SK-N-SH treated with all-trans-retinoic acid at 6 μM for 48 hours (cell line): ENCODE data around the gene FREY1.

ENCODE experiments used
- ATAC-seq: fragments of 200-7000 bp; cut with Tn5 transposase; 3 replicates; pipeline ENCODE4 v1.9.1; 2020; ENCODE audit warnings: mild to moderate bottlenecking, moderate library complexity
- ARNTL ChIP-seq: fragments of 450-650 bp; formaldehyde crosslinking; IDR thresholded peaks from 2 replicates; pipeline ENCODE4 v1.5.0; 2020; ENCODE audit warnings: low read depth, mild to moderate bottlenecking, moderate library complexity, borderline replicate concordance
- BACH2 ChIP-seq: fragments of 250-450 bp; sonication (Bioruptor Pico); IDR thresholded peaks from 2 replicates; pipeline ENCODE4 v1.9.0; 2021; ENCODE audit warnings: mild to moderate bottlenecking, borderline replicate concordance
- CREB5 ChIP-seq: fragments of 250-450 bp; sonication (Bioruptor Pico); IDR thresholded peaks from 2 replicates; pipeline ENCODE4 v1.5.1; 2020; ENCODE audit warnings: low read depth, mild to moderate bottlenecking, moderate library complexity
- CSDC2 ChIP-seq: fragments of 250-450 bp; sonication (Bioruptor Pico); IDR thresholded peaks from 2 replicates; pipeline ENCODE4 v1.5.0; 2020; ENCODE audit warnings: mild to moderate bottlenecking, moderate library complexity
- ESRRG ChIP-seq: fragments of 250-450 bp; sonication (Bioruptor Pico); IDR thresholded peaks from 2 replicates; pipeline ENCODE4 v1.6.1; 2021; ENCODE audit warnings: mild to moderate bottlenecking
- GLIS3 ChIP-seq: fragments of 250-450 bp; sonication (Bioruptor Pico); IDR thresholded peaks from 2 replicates; pipeline ENCODE4 v1.5.0; 2020; ENCODE audit warnings: mild to moderate bottlenecking, moderate library complexity
- ISL1 ChIP-seq: fragments of 250-450 bp; sonication (Bioruptor Pico); IDR thresholded peaks from 2 replicates; pipeline ENCODE4 v2.1.2; 2022; ENCODE audit warnings: mild to moderate bottlenecking, moderate library complexity
- OSR1 ChIP-seq: fragments of 250-450 bp; sonication (Bioruptor Pico); IDR thresholded peaks from 2 replicates; pipeline ENCODE4 v1.8.0; 2022; ENCODE audit warnings: moderate library complexity, mild to moderate bottlenecking, inconsistent platforms
- PPARA ChIP-seq: fragments of 250-450 bp; sonication (Bioruptor Pico); IDR thresholded peaks from 2 replicates; pipeline ENCODE4 v1.5.0; 2020; ENCODE audit warnings: mild to moderate bottlenecking, borderline replicate concordance
- RARB ChIP-seq: fragments of 250-450 bp; sonication (Bioruptor Pico); IDR thresholded peaks from 2 replicates; pipeline ENCODE4 v1.8.0; 2021; ENCODE audit warnings: mild to moderate bottlenecking, moderate library complexity
- SNAI2 ChIP-seq: fragments of 250-450 bp; sonication (Bioruptor Pico); IDR thresholded peaks from 2 replicates; pipeline ENCODE4 v1.5.0; 2020; ENCODE audit warnings: mild to moderate bottlenecking, moderate library complexity
- TCF4 ChIP-seq: fragments of 250-450 bp; sonication (Bioruptor Pico); IDR thresholded peaks from 2 replicates; pipeline ENCODE4 v1.8.0; 2021; ENCODE audit warnings: mild to moderate bottlenecking, moderate library complexity, borderline replicate concordance
- TOX ChIP-seq: fragments of 250-450 bp; sonication (Bioruptor Pico); IDR thresholded peaks from 2 replicates; pipeline ENCODE4 v1.8.0; 2021; ENCODE audit warnings: mild to moderate bottlenecking, moderate library complexity, borderline replicate concordance
- ZC3H10 ChIP-seq: fragments of 250-450 bp; sonication (Bioruptor Pico); IDR thresholded peaks from 2 replicates; pipeline ENCODE4 v1.5.1; 2021; ENCODE audit warnings: mild to moderate bottlenecking, moderate library complexity
- ZFP30 ChIP-seq: fragments of 450-650 bp; formaldehyde crosslinking; IDR thresholded peaks from 2 replicates; pipeline ENCODE4 v1.5.0; 2022; ENCODE audit warnings: mild to moderate bottlenecking, moderate library complexity
- ZNF565 ChIP-seq: fragments of 450-650 bp; formaldehyde crosslinking; conservative IDR thresholded peaks from 2 replicates; pipeline ENCODE4 v1.5.0; 2020; ENCODE audit warnings: low read depth, mild to moderate bottlenecking, moderate library complexity
- ZNF70 ChIP-seq: fragments of 450-650 bp; formaldehyde crosslinking; IDR thresholded peaks from 2 replicates; pipeline ENCODE4 v1.5.0; 2020; ENCODE audit warnings: mild to moderate bottlenecking, moderate library complexity
- ZNF8 ChIP-seq: fragments of 450-650 bp; formaldehyde crosslinking; IDR thresholded peaks from 2 replicates; pipeline ENCODE4 v1.5.0; 2020; ENCODE audit warnings: mild to moderate bottlenecking, moderate library complexity
- TF ChIP-seq, protein P1 (sequence below): fragments of 250-450 bp; sonication (Bioruptor Pico); IDR thresholded peaks from 2 replicates; pipeline ENCODE4 v1.8.0; 2020; ENCODE audit warnings: mild to moderate bottlenecking, moderate library complexity, borderline replicate concordance
- TF ChIP-seq, protein P2 (sequence below): fragments of 250-450 bp; sonication (Bioruptor Pico); IDR thresholded peaks from 2 replicates; pipeline ENCODE4 v1.8.0; 2021; ENCODE audit warnings: low read depth, mild to moderate bottlenecking, moderate library complexity, borderline replicate concordance
- TF ChIP-seq, protein P3 (sequence below): fragments of 250-450 bp; sonication (Bioruptor Pico); IDR thresholded peaks from 2 replicates; pipeline ENCODE4 v1.5.1; 2021; ENCODE audit warnings: mild to moderate bottlenecking, moderate library complexity

FREY1 gene

GRCh38 chr11:45880772-45881570 lies 26.1 kb downstream of the FREY1 start:
- peak; percentile 70 for ATAC-seq
- TF ChIP-seq CSDC2 (CRISPR knock-in tag): no peak
- TF ChIP-seq PPARA (CRISPR knock-in tag): no peak
- no peak for TF ChIP-seq ZNF565 (CRISPR knock-in tag)
- TF ChIP-seq TCF4 (CRISPR knock-in tag): peak; percentile 69; the same call in 1 of the 2 replicates
- TF ChIP-seq BACH2 (CRISPR knock-in tag): no peak

DNA sequence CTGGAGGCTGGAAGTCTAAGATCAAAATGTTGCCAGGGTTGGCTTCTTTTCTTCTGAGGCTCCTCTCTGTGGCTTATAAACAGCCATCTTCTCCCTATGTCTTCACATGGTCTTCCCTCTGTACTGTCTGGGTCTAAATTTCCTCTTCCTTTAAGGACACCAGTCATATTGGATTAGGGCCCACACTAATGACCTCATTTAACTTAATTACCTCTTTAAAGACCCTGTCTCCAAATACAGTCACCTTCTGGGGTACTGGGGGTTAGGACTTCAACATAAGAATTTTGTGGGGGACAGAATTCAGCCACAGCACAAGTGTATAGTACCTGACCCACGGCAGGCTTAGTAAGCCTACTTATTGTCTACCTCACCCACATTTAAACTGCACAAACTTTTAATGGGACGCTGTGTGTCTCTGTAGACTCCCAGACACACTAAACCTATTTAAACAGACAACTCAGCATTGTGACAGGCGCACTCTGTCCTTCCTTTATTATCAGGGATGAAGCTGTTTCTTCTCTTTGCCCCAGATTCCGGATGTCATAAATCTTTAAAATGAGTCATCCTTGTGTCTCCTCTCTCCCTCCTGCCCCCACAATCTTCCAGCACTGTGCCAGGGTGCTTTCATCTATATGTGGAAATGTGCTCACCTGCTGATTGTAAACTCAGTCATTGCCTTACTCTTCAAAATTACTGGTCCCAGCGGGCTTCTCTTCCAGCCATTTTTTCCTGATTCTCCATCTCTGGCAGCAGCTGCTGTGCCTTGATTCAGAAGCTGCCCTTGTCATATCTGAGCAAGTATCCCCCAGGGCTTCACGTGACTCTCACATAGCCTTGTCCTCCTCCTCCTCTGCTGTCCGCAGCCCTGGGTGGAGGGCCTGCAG lies 27.0 kb downstream of the FREY1 start:
- peak; percentile 79 for ATAC-seq

GRCh38 chr11:45877845-45878244 lies 29.2 kb downstream of the FREY1 start:
- TF ChIP-seq TOX (CRISPR knock-in tag) (no peak), ISL1 (CRISPR knock-in tag) (no peak), ZNF565 (CRISPR knock-in tag) (no peak)
- TF ChIP-seq, all 23 proteins: peak for 0
- ATAC-seq: no peak

More for the DNA sequence above, 27.0 kb downstream of the FREY1 start:
- TF ChIP-seq PPARA (CRISPR knock-in tag) (no peak), ZNF565 (CRISPR knock-in tag) (no peak), ZFP30 (CRISPR knock-in tag) (no peak), ARNTL (CRISPR knock-in tag) (no peak), CREB5 (CRISPR knock-in tag) (no peak), ESRRG (CRISPR knock-in tag) (no peak), ISL1 (CRISPR knock-in tag) (peak; percentile 30; the same call in 1 of the 2 replicates), CSDC2 (CRISPR knock-in tag) (no peak), ZNF8 (CRISPR knock-in tag) (no peak), SNAI2 (CRISPR knock-in tag) (0 out of 2 replicates have a peak, but pooled peaks have one; percentile 12), TOX (CRISPR knock-in tag) (no peak), ZNF70 (CRISPR knock-in tag) (no peak), BACH2 (CRISPR knock-in tag) (no peak), RARB (CRISPR knock-in tag) (no peak), OSR1 (CRISPR knock-in tag) (no peak), GLIS3 (no peak), ZC3H10 (CRISPR knock-in tag) (no peak), TCF4 (CRISPR knock-in tag) (no peak)
- TF ChIP-seq, protein P1, sequence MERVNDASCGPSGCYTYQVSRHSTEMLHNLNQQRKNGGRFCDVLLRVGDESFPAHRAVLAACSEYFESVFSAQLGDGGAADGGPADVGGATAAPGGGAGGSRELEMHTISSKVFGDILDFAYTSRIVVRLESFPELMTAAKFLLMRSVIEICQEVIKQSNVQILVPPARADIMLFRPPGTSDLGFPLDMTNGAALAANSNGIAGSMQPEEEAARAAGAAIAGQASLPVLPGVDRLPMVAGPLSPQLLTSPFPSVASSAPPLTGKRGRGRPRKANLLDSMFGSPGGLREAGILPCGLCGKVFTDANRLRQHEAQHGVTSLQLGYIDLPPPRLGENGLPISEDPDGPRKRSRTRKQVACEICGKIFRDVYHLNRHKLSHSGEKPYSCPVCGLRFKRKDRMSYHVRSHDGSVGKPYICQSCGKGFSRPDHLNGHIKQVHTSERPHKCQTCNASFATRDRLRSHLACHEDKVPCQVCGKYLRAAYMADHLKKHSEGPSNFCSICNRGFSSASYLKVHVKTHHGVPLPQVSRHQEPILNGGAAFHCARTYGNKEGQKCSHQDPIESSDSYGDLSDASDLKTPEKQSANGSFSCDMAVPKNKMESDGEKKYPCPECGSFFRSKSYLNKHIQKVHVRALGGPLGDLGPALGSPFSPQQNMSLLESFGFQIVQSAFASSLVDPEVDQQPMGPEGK (CRISPR knock-in tag): peak; percentile 64; the same call in 1 of the 2 replicates
- TF ChIP-seq, protein P2, sequence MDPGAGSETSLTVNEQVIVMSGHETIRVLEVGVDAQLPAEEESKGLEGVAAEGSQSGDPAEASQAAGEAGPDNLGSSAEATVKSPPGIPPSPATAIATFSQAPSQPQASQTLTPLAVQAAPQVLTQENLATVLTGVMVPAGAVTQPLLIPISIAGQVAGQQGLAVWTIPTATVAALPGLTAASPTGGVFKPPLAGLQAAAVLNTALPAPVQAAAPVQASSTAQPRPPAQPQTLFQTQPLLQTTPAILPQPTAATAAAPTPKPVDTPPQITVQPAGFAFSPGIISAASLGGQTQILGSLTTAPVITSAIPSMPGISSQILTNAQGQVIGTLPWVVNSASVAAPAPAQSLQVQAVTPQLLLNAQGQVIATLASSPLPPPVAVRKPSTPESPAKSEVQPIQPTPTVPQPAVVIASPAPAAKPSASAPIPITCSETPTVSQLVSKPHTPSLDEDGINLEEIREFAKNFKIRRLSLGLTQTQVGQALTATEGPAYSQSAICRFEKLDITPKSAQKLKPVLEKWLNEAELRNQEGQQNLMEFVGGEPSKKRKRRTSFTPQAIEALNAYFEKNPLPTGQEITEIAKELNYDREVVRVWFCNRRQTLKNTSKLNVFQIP (CRISPR knock-in tag): no peak
- TF ChIP-seq, protein P3, sequence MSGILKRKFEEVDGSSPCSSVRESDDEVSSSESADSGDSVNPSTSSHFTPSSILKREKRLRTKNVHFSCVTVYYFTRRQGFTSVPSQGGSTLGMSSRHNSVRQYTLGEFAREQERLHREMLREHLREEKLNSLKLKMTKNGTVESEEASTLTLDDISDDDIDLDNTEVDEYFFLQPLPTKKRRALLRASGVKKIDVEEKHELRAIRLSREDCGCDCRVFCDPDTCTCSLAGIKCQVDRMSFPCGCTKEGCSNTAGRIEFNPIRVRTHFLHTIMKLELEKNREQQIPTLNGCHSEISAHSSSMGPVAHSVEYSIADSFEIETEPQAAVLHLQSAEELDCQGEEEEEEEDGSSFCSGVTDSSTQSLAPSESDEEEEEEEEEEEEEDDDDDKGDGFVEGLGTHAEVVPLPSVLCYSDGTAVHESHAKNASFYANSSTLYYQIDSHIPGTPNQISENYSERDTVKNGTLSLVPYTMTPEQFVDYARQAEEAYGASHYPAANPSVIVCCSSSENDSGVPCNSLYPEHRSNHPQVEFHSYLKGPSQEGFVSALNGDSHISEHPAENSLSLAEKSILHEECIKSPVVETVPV (CRISPR knock-in tag): no peak
